HG03469 (cell line): ENCODE data around the gene HS6ST1.
"Not testable (repeated sequence)": the region's sequence is repeated elsewhere in the genome, so short reads cannot be mapped to it uniquely, and the experiment has no call there.

Experiments used
- ATAC-seq: cut with Tn5 transposase; IDR thresholded peaks from one replicate; pipeline ENCODE4 v1.9.1; 2021; ENCODE audit warnings: mild to moderate bottlenecking, moderate library complexity, moderate number of reproducible peaks; ENCODE audit not compliant: unreplicated experiment

The HS6ST1 gene

DNA sequence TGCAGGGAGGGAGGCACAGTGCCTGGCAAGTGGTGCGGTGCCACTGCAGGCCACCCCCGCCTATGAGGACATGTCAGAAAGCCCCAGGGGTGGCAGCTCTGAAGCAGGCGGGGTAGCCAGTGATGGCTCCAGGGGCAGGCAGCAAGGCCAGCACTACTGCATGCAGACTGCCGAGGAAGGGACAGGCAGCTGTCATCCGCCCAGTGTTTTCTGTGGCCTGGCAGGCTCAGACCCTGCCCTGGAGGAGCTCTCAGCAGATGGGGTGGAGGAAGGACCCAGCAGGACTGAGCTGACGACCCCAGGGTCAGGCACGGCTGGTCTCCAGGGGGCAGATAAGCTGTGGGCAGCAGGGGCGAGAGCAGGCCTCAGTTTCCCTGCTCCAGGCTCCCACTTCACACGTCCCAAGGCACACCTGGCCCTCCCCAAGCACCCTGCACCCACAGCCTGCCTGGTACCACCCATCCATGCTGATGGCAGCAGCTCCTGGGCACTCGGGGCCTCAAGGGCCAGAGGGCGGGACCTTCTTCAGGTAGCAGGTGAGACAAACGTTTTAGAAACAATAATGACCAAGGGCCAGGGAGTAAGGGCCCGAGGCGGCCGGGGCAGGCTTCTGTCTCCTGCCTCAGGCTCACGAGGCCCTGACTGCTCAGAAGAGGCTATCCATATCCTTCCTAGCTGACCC is 48.5 kb downstream of the HS6ST1 start:
- ATAC-seq: no peak

GRCh38 chr2:128269063-128269989 is 49.3 kb downstream of the HS6ST1 start:
- no peak for ATAC-seq

GRCh38 chr2:128268611-128269010 is 50.1 kb downstream of the HS6ST1 start:
- not testable (repeated sequence) for ATAC-seq

DNA sequence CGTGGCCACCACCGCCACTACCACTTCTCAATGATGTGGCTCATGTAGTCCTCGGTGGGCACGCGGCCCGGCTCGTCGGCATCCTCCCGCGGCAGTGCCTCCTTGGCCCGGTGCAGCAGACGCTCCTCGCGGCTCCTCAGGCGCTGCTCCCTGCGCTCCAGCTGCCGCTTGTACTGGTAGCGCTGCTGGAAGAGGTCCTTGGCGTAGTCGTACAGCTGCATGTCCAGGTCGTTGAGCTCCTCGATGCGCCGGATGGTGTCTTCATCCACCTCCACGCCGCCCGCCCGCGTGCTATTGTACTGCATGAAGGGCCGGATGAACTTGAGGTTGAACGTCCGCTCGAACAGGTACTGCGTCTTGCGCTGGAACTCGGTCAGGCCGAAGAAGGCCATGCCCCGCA is 50.5 kb downstream of the HS6ST1 start:
- ATAC-seq: not testable (repeated sequence)

GRCh38 chr2:128267649-128268048 is 51.0 kb downstream of the HS6ST1 start:
- not testable (repeated sequence) for ATAC-seq

GRCh38 chr2:128267197-128267596 is 51.5 kb downstream of the HS6ST1 start:
- not testable (repeated sequence) for ATAC-seq

DNA sequence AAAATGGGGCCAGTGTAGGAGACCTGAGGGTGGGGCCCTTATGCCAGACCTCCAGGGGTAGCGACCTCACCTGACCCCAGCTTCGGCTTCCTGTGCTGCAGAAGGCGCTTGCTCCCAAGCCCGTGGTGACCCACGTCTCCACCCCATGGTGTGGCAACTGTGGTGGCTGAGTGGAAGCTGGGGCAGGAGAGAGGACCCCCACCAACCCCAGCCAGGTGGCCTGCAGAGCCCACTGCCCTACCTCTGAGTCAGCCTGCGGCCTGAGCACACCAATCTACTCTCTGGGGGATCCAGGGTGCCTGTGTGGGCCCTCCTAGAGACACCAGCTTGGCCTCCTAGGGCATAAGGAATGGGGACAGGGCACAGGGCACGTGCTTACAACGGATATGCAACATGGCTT is 52.2 kb downstream of the HS6ST1 start:
- ATAC-seq: not testable (repeated sequence)

GRCh38 chr2:128265608-128265993 is 53.1 kb downstream of the HS6ST1 start:
- ATAC-seq: not testable (repeated sequence)

DNA sequence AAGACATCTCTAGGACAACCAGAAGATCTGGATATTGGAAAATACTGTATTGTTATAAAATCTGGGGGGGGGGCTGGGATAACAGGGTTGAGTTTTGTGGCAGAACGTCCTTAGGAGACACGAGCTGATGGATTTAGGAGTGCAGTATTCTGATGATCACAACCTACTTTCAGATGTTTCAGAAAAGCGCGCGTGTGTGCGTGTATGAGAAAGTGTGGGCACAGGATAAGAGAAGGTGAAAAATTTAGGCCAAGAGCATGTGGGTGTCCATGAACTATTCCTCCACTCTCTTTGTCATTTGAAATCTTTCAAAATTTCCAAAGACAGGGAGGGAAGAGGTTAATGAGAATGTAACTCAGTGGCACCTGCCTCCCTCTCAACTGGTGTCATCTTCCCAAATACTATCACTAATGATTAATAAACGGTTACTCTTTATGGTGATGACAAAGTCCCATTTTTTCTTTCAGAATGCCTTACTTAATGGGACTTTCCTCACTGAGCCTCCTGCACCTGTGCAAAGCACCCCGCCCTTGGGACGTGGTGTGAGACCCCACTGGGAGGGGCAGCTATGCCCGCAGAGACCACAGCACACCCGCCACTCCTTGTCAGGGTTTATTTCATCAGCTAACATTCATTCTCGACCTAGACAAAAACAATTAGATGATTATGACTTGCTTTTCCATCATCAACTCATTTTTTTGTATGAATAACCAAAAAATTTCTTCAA is 53.6 kb downstream of the HS6ST1 start:
- no peak for ATAC-seq

- no peak for ATAC-seq
These were observed 54.8 kb downstream of the HS6ST1 start for GRCh38 chr2:128263902-128264331.

DNA sequence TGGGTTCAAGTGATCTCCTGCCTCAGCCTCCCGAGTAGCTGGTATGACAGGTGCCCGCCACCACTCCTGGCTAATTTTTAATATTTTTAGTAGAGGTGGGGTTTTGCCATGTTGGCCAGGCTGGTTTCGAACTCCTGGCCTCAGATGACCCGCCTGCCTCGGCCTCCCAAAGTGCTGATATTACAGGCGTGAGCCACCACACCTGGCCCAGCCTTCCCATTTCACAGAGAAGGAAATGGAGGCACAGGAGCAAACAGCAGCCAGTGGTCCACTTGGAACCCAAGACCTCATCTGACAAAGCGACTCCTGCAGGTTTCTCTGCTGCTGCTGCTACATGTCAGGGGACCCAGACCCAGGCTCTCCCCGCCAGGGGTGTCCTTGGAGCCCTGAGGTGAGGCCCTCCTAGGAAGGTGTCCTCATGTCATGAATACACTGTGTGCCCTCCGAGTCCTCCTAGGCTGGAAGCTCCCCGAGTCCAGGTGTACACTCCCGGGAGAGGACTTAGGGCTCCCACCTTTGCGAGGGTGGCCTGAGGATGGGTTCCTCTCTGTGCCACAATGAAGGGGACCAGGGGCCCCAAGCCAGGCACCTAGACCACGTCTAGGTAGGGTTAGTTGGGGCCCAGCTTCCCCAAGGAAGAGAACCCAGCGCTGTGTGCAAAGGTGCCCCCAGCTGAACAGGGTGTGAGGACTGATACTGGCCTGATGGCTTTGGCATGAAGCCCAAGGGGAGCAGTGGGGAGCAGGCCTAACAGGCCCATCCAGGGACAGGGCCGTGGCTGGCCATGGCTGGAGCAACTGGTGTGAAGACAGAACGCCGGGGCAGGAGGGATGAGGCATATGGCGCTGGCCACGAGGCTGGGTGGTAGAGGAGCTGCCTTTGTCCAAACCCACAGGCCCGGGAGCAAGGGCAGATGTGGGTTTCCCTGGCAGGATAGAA is 56.1 kb downstream of the HS6ST1 start:
- ATAC-seq: no peak

- ATAC-seq: no peak
These were observed 57.2 kb downstream of the HS6ST1 start for GRCh38 chr2:128261245-128262128.

DNA sequence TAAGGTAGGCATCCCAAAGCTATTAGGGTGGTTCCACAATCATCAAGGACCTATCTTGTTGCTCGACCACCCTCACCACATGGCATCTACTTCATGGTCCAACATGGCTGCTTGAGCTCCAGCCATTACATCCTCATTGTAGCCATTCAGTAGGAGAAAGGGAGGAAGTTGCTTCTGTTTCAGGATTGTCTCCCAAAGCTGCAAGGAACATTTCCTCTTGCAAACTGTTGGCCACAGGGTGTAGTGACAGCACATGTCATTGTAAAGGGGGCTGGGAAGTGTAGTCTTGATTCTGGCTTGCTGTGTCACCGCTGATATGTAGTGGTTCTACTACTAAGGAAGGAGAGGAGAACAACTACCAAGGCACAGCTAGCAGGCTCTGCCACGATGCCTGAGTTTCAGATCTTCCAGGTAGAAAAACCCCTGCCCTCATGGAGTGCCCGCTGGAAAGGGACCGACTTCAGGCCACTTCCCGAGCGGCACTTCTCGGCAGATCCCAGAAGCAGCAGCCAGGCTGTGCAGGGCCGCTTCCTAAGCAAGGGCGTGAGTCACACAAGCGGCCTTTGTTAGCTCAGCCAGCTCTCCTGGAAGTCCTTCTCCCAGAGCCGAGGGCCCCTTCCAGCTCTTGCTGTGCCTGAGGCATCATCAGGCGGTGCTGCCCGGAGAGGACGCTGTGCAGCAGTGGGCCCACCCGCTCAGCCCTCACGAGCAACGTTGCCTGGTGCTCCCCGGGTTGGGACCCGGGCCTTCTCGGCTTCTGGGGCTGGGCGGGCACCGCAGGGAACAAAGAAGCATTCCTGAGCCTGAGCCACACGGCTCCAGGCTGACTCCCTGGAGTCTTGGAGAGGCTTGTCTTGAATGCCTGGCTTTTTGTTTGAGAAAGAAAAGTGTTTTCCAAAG is 58.2 kb downstream of the HS6ST1 start:
- ATAC-seq: no peak

- no peak for ATAC-seq
These were observed 59.1 kb downstream of the HS6ST1 start for GRCh38 chr2:128259585-128259984.

GRCh38 chr2:128258218-128258617 is 60.5 kb downstream of the HS6ST1 start:
- ATAC-seq: no peak

- no peak for ATAC-seq
These were observed 66.2 kb downstream of the HS6ST1 start for GRCh38 chr2:128252501-128252900.

DNA sequence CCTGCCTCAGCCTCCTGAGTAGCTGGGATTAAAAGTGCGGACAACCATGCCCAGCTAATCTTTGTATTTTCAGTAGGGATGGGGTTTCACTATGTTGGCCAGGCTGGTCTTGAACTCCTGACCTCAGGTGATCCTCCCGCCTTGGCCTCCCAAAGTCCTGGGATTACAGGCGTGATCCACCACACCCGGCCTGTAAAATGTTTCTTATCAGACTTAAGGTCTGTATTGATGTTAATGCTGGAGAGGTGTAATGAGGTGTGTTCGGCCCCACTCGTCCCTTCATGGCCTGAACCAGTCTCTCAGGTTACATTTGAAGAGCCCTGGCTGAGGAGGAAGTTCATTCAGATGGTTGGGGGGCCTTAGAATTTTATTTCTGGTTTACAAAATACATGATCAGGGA is 66.6 kb downstream of the HS6ST1 start:
- not testable (repeated sequence) for ATAC-seq
